PC-9 (cell line): ENCODE data around the gene ACKR2.

Experiments used
- EZH2 ChIP-seq: fragments of 200-600 bp; sonication (generic); IDR thresholded peaks from 2 replicates; pipeline ENCODE4 v1.8.0; 2017; ENCODE audit warnings: antibody characterized with exemption, low read depth
- TF ChIP-seq, protein P1 (sequence below): fragments of 200-600 bp; sonication (generic); conservative IDR thresholded peaks from 2 replicates; pipeline ENCODE4 v1.6.1; 2017; ENCODE audit warnings: mixed run types, antibody characterized with exemption, mild to moderate bottlenecking, moderate library complexity

DNA sequence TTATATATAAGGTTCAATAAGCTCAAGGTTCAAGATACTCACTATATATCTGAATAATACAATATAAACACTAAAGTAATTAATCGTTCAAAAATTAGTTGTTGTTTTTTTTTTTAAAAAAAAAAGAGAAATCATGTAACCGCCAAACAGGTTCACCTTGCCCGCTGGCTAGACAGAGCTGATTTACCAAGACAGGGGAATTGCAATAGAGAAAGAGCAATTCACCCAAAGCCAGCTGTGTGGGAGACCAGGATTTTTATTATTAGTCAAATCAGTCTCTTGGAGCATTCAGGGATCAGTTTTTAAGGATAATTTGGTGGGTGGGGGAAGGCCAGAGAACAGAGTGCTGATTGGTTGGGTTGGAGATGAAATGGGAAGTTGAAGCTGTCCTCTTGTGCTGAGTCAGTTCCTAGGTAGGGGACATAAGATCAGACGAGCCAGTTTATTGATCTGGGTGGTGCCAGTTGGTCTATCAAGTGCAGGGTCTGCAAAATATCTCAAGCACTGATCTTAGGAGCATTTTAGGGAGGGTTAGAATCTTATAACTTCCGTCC is 12.8 kb upstream of the ACKR2 start:
- TF ChIP-seq, protein P1, sequence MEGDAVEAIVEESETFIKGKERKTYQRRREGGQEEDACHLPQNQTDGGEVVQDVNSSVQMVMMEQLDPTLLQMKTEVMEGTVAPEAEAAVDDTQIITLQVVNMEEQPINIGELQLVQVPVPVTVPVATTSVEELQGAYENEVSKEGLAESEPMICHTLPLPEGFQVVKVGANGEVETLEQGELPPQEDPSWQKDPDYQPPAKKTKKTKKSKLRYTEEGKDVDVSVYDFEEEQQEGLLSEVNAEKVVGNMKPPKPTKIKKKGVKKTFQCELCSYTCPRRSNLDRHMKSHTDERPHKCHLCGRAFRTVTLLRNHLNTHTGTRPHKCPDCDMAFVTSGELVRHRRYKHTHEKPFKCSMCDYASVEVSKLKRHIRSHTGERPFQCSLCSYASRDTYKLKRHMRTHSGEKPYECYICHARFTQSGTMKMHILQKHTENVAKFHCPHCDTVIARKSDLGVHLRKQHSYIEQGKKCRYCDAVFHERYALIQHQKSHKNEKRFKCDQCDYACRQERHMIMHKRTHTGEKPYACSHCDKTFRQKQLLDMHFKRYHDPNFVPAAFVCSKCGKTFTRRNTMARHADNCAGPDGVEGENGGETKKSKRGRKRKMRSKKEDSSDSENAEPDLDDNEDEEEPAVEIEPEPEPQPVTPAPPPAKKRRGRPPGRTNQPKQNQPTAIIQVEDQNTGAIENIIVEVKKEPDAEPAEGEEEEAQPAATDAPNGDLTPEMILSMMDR = no peak
- no peak for TF ChIP-seq EZH2
